HCT116 (cell line): ENCODE measurements around the gene MKI67.

Experiments
- CTCF ChIP-seq, 3 experiments: fragments of 200-600 bp in 1 of 3; sonication (generic) in 1 of 3; IDR thresholded peaks in 2 of 3; conservative IDR thresholded peaks in 1 of 3; 2 replicates each; pipeline ENCODE4 v1.5.1; 2012 to 2017; ENCODE audit warnings: low read depth in 2 of 3, low read length in 2 of 3, antibody characterized with exemption in 1 of 3, borderline replicate concordance in 1 of 3, control low read depth in 1 of 3, mild to moderate bottlenecking in 1 of 3, mixed read lengths in 1 of 3, mixed run types in 1 of 3, moderate library complexity in 1 of 3; ENCODE audit not compliant: insufficient read depth in 1 of 3
- POLR2AphosphoS5 ChIP-seq: IDR thresholded peaks from 2 replicates; pipeline ENCODE4 v1.6.1; 2011; ENCODE audit warnings: mild to moderate bottlenecking, low read depth, low read length, moderate library complexity
- REST ChIP-seq: IDR thresholded peaks from 2 replicates; pipeline ENCODE4 v1.6.1; 2012; ENCODE audit warnings: low read depth

- TF ChIP-seq POLR2AphosphoS5, result no peak
- no peak for TF ChIP-seq CTCF (IDR thresholded peaks at IDR 0.05 in 2 of 3, conservative IDR thresholded peaks at IDR 0.05 in 1 of 3; ENCODE audit: borderline replicate concordance in 1 of 3, insufficient read depth in 1 of 3, low read depth in 2 of 3, low read length in 2 of 3)
- TF ChIP-seq REST, result no peak
These were observed 10.9 kb downstream of the MKI67 start for GRCh38 chr10:128115356-128115755.
